ENCODE results near the gene COL18A1.
"Not testable (repeated sequence)": the region's sequence is repeated elsewhere in the genome, so short reads cannot be mapped to it uniquely, and the experiment has no call there.

COL18A1 gene

GRCh38 chr21:45367402-45368351 is 37.3 kb upstream of the COL18A1 start:
- no peak for DNase-seq

DNA sequence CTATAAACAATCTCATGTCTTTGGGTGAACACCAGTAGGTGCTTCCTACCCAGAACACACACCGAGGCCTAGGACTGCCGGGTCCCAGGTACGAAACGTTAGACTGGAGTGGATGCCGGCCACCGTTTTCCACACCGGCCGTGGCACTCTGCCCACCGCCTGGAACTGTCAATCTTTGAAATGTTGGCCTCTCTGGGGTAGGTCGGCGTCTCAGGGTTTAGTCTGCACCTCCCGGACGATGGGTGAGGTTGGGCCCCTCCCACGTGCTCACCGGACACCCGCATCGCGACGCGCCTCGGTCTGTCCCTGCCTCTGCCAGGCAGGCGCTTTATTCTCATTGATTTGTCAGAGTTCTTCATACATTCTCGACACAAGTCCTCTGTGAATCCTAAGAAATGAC is 35.9 kb upstream of the COL18A1 start:
- not testable (repeated sequence) for DNase-seq

GRCh38 chr21:45370575-45370974 is 34.4 kb upstream of the COL18A1 start:
- DNase-seq: no peak

- no peak for DNase-seq
These were observed 33.9 kb upstream of the COL18A1 start for GRCh38 chr21:45371081-45371480.

DNA sequence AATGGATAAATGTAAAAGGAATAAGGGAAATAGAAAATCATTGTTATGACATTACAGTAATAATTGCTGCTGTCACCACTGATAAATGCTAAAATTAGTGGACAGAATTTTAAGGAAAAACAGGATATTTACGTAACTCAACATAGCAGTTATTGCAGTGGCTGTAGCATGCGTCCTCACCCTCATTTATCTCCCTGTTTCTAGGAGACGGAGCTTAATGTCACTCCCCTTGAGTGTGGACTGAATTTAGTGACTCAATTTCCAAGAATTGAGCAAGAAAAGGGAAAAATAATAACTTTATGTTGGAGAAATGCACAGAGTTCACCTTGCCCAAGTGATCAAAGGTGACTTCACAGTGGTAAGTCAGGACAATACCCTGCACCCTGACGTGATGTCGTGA is 33.3 kb upstream of the COL18A1 start:
- DNase-seq: no peak

DNA sequence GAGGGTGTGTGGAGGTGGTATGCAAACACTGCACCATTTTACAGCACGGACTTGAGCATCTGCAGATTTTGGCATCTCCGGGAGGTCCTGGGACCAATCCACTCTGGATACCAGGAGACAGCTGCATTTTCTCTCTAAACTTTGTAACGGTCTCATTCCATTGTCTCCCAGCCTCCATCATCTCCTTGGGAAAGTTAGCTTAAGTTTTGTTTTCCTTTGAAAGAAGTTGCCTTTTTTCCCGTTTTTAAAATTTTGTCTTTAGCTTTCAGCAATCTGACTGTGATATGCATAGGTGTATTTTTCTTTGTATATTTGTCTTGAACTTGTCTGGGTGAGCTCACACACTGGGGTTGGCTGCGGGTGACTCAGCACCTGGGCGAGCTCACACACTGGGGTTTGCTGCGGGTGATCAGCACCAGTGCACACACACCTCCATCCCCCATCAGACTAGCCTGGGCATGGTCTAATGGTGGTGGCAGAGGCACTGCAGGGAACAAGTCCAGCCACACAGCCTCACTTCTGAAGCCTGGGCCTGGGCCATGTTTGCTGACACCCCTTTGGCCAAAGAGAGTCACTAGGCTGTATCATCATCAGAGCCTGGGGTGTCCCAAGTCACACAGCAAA is 32.1 kb upstream of the COL18A1 start:
- DNase-seq: no peak

DNA sequence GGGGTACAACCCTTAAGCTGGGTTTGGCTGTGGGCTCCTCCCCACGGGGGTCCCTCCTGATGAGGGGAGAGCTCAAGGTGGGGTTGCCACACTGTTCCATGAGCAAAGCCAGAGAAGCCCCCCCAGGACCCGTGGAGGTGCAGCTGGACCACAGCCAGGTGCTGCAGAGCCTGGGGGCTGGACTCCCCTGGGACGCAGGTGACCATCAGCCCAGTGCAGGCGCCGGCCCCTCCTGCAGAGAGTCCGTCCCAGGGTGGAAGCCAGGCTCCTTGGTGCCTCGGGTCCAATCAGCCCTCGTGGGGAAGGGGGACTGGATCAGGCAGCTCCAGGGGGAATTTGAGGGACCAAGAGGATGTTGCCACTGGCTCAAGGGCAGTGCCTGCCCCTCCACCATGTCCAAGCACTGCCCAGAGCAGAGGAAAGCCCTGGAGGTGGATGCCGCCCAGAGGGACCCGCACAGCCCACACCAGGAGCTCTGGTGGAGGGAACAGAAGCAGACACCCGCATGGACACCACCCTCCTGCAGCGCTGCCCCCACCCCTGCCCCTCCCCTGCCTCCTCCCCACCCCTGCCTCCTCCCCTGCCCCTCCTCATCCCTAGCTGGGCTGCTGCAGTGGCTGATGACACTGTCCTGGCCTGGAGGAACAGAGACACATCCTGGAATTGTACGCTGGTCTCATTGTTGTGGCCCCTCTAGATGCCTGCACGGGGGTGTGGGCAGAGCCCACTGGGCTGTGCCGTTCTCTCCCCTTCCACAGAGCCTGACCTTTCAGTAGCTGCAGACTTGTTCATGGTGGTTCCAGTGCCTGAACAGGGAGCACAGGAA is 30.8 kb upstream of the COL18A1 start:
- no peak for DNase-seq

DNA sequence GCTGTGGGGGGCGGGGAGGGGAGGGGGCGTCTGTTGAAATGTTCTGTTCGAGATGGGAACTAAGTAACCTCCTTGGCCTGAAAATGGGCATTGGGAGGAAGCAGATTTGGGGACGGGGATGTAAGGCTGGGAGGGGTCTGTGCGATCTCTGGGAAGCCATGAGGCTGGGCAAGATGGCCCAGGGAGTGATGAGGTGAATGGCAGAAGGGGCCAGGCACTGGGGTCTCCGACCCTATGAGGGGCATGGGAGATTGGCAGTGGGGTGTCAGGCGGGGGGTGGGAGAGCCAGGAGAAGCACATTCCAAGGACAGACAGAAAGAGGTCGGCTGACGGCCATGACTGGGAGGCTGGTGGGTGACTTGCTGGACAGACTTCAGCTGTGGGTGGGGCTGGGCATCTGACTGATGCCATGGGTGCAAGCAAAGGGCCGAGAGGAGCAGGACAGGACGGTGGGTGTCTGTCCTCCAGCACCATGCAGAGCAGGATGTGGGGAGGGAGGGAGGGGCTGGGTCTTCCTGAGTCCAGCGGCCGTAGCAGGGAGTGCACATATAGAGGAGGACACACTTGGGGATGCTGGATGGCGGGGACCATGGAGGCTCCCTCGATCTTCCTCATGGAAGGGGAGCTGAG is 30.0 kb upstream of the COL18A1 start:
- DNase-seq: no peak

DNA sequence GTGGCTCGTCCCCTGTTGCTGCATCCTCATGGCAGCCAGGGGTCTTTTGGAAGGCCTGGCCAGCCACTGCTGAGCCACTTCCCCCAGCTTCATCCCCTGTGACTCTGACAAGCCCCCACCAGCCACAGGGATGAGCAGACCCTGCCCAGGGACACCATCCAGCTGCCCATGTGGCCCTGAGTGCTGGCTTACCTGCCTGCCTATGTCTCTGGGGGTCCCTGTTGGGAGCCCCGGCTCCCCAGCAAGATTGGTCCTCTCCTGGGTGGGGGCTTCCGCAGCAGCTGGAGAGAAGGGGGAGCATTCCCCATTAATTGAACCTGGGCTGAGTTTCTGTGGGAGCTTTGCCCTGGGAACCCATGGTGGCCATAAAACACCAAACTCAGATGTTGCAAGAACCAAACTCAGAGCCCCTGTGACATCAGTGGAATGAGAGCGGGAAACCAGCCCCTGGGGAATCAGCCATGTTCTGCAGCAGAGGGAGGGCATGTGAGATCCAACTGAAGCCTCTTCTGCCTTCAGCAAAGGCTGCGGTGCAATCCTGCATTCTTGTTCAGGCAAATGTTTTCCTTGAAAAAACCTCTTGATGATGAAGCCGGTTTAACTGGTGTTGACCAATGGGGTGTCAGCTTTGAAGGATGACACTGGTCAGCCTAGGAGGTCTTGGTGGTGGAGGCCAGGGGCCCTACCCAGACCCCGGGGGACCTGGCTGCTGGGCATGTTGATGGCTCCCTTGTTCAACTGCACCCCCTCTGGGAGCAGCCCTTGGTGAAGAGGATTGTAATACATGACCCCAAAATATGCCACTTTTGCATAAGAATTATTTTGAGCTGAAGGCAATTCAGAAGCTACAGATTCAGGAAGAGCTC is 28.3 kb upstream of the COL18A1 start:
- no peak for DNase-seq

DNA sequence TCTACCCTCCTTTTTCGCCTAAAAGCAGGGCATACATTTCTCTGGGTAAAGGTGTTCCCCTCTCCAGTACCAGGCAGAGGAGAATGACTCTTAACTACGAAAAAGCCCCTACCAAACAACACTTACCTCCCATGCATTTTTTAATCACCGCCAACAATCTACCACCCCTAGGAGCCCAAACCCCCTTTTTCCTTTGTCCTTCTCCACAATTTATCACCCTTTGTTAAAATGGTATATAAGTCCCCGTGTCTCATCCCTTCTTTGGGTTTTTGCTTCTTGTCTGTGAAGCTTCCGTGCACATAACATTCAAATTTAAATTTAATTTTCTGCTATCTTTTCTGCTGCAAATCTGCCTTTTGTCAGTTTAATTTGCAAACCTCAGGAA is 27.6 kb upstream of the COL18A1 start:
- no peak for DNase-seq

DNA sequence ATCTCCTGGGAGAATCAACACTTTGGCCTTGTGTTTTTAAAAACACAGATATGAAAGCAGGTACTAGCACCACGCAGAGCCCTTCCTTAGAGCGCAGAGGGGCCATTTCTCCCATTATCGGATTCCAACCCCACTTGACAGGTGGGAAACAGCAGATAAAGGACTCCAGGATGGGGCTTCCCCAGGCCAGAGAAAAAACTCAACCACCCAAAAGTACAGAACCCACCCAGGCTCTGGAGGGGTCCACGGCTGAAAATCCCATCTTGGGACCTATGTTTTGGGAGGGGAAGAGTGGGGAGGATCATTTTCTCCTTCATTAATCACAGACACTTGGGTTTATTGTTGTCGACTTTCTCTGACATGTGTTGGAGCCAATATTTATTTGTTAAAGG is 27.1 kb upstream of the COL18A1 start:
- no peak for DNase-seq

DNA sequence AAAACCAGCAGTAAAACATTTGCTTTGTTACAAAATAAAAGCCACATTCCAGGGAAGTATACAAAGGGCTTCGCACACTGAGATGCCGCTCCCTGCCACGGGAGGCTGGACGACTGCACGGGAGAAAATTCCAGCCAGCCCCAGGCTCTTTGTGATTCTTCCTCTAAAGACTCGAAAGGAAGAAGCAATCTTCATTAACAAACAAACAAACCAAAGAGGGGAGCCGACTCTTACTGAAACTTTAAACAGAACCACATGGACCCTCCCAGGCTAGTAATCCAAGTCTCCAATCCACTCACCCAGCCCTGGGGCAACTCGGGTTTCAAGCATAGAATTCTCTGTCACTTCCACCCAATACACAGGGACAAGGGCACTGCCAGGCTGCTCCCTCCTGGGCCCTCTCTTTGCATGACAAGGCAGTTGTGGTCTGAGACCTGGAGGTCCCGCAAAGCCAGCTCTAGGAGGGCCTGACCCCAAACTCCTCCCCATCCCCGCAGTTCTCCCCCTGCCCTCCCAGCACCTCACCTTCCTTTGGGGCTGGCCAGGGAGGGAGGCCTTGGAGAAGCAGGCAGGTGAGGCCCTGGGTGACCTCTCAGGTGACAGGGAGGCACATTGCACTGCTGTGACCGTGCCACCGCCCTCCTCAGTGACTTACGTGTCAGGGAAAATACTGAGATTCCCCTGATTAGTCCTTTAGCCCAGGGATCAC is 26.6 kb upstream of the COL18A1 start:
- no peak for DNase-seq

DNA sequence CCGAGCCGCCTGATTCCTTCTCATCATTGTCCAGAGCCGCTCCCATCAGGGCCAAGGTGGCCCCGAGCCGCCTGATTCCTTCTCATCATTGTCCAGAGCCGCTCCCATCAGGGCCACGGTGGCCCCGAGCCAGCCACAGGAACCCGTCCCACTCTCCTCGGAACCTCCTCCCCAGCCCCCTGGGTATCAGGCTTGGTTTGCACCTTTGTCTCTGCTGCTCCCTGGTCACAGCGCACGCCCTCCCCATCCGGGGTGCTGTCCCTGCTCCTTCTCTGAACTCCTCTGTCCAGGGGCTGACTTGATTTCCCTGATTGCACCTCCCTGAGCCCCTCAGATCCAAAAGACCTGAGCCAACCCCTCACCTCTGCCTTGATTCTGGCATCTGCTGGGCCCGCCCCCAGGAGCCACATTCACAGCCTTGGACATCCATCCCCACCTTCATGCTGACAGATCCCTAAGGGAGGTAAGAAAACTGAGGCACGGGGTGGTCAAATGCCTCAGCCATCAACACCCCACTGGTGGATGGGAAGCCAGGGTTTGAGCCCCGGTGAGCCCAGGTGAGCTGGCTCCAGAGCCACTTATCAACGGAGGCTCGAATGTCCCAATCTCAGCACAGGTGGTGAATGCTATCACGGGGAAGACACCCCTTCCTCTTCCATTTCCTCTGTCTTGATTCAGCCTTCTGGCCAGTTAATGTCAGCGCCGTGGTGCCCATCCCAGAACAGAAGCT is 25.6 kb upstream of the COL18A1 start:
- no peak for DNase-seq

DNA sequence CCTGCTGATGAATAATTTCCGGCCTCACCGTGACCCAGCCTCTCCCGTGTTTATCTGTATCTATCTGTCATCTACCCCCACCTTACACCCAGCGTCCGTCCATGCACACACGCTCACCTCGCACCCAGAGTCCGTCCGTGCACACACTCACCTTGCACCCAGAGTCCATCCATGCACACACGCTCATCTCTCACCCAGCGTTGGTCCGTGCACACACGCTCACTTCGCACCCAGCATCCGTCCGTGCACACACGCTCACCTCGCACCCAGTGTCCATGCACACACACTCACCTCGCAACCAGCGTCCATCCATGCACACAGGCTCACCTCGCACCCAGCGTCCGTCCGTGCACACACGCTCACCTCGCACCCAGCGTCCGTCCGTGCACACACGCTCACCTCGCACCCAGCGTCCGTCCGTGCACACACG is 25.0 kb upstream of the COL18A1 start:
- no peak for DNase-seq

- DNase-seq: no peak
These were observed 24.4 kb upstream of the COL18A1 start for GRCh38 chr21:45380566-45380965.

GRCh38 chr21:45381036-45381787 is 23.8 kb upstream of the COL18A1 start:
- no peak for DNase-seq

- DNase-seq: no peak
These were observed 22.9 kb upstream of the COL18A1 start for GRCh38 chr21:45381865-45382696.

DNA sequence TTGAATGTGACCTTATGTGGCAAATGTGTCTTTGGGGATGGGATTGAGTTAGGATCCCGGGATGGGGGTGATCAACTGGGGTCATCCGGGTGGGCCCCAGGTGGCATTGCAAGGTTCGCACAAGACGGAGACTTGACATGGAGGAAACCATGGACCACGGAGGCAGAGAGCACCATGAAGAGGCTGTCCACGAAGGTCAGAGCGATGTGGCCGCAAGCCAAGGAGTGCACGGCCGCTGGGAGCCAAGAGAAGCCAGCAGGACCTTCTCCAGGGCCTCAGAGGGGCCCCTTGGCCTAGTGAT is 22.3 kb upstream of the COL18A1 start:
- no peak for DNase-seq

DNA sequence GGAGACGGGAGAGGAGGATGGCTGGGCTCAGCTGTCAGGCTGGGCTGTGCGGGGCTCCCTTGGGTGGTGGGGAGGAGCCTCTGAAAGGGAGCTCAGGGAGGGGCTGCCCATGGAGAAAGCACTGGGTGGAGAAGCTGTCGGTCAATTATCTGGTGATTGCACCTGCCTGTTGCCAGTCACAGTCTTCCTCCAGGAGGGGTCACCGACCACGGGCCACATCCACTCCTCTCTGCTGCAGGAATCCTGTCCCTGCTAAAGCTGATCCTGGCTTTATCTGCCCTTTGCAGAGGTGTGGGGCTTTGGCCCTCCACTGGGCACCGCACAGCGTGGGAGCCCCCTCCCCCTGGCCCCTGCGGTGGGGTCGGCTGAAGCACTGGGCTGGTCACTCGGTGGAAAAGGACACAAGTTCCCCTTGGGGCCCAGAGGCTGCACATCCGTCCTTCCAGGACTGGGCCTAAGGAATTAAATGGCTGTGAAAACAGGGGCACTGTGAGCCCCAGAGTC is 21.8 kb upstream of the COL18A1 start:
- DNase-seq: no peak

All from suppressor macrophage (primary cell).